ENCODE data around the gene TMTC1.
"Not testable (repeated sequence)": the region's sequence is repeated elsewhere in the genome, so short reads cannot be mapped to it uniquely, and the experiment has no call there.

Gene TMTC1

DNA sequence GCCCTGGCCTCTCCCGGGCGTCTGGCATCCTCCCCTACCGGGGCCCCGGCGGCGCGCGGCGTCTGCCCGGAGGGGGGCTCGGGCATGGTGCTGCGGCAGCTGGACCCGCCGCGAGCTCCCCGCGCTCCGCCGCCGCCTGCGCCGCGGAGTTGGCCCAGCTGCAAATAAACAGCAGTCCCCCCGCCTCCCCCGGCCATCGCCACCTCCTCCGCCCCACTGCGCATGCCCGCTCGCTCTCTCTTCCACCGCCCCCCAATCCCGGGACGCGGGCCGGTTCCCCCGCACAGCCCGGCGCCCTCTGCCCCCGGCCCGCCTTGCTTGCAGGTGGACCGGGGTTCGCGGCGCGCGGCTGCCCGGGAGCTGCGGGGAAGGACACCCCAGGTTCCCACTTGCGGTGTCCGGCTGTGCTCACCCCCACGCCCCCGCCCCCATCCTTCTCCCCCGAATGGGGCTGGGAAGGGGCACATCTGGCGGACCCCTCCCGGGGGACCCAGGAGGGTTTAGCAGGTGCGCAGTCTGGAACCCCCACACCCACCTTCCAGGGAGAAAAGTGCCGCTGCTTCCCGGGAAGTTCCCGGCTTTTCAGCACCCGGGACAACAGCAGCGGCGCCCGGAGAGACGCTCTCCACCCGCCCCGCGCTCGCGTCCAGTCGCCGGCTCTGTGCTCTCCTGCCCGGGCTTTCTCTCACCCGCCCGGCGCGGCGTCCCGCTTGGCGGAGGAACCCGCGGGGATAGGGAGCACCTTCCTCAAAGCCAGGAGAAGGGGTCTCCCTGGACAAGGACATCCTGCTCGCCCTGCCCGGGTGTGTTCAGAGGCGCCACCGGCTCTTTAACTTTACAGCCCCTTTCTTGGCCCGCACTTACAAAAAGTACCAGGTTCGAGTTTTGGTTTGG is at the start of gene TMTC1:
Gene TMTC1 (minus strand): TSS at position 170 of the 894 bp plus-strand sequence. CDS start 191 bp downstream, outside the sequence.
- DNase-seq (ENCODE audit: low spot score in 2 of 2): no peak
- in situ Hi-C loops (cut with MboI; ENCODE audit: low sequenced_read_pairs): no loop called here
- H3K9me3 ChIP-seq: no peaks in the 10 kb centered on the region
- peak within 1 kb of the TSS; percentile 28 for H3K4me3 ChIP-seq
- no peaks in the 10 kb centered on the region for H3K27me3 ChIP-seq (ENCODE audit: low read depth)
- H3K4me1 ChIP-seq: peaks cover 22% of the 10 kb centered on the region
- H3K36me3 ChIP-seq (replicated peaks): no peaks in the 10 kb centered on the region

DNA sequence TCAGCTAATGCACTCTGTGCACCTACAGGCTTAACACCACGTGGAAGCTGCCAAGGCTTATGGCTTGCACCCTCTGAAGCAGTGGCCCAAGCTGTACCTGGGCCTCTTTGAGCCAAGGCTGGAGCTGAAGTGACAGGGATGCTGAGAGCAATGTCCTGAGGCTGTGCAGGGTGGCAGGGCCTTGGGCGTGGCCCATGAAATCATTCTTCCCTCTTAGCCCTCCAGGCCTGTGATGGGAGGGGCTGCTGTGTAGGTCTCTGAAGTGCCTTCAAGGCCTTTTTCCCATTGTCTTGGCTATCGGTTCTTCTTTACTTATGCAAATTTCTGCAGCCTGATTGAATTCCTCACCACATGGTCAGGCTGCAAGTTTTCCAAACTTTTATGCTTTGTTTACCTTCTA is 47.4 kb upstream of the TMTC1 start:
- no peak overlapping the region for H3K4me3 ChIP-seq
- no peaks in the 10 kb centered on the region for H3K36me3 ChIP-seq (replicated peaks)
- DNase-seq (ENCODE audit: low spot score in 2 of 2): no peak
- in situ Hi-C loops (cut with MboI; ENCODE audit: low sequenced_read_pairs): no loop called here
- H3K9me3 ChIP-seq: no peaks in the 10 kb centered on the region; the same call in 1 of the 2 replicates
- no peaks in the 10 kb centered on the region for H3K4me1 ChIP-seq
- H3K27me3 ChIP-seq (ENCODE audit: low read depth): no peaks in the 10 kb centered on the region

DNA sequence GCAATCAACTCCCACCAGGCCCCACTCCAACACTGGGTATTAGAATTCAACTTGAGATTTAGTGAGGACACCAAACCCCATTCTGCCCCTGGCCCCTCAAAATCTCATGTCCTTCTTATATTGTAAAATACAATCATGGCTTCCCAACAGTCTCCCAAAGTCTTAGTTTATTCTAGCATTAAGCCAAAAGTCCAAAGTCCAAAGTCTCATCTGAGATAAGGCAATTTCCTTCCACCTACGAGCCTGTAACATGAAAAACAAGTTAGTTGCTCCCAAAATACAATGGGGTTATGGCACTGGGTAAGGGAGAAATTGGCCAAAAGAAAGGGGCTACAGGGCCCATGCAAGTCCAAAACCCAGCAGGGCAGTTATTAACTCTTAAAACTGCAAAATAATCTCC is 46.6 kb upstream of the TMTC1 start:
- Histone ChIP-seq H3K4me3 (no peak overlapping the region), H3K4me1 (no peaks in the 10 kb centered on the region), H3K36me3 (replicated peaks) (no peaks in the 10 kb centered on the region), H3K27me3 (ENCODE audit: low read depth) (no peaks in the 10 kb centered on the region), H3K9me3 (no peaks in the 10 kb centered on the region; the same call in 1 of the 2 replicates)
- no peak for DNase-seq (ENCODE audit: low spot score in 2 of 2)
- in situ Hi-C loops (cut with MboI; ENCODE audit: low sequenced_read_pairs): no loop called here

DNA sequence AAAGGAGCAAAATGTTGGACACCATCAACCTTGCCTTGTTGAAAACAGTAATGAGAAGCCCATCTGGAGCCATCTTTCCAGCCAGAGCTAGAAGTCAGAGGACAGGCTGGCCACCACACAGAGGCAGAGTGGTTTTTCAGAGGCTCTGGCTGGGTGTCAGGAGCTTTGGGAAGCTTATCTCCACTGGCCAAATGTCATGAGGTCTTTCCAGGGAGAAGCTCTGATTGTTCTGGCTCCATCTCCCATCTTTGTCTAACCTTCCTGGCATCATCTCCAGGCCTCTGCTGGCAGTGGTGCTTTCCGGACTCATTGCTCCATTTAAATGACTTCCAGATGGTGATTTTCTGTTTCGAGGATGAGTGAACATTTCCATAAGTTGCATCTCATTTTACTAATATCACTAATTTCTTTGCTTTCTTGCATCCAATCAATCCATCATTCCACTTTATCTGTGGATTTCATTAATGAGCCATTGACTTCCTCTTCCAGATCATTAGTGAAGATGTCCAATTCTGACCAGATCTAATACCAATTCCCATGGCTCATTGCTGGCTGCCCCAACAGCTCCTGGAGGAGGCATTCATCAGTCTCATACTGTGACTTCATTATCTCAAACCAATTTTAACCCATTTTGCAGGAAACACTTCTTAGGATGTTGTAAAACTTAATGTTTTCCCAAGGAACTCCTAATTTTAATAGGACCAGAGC is 35.3 kb upstream of the TMTC1 start:
- no peaks in the 10 kb centered on the region for H3K36me3 ChIP-seq (replicated peaks)
- no peak for DNase-seq (ENCODE audit: low spot score in 2 of 2)
- no peaks in the 10 kb centered on the region for H3K27me3 ChIP-seq (ENCODE audit: low read depth)
- H3K4me1 ChIP-seq: peaks cover 10% of the 10 kb centered on the region
- in situ Hi-C loops (cut with MboI; ENCODE audit: low sequenced_read_pairs): no loop called here
- no peaks in the 10 kb centered on the region for H3K9me3 ChIP-seq
- H3K4me3 ChIP-seq: no peak overlapping the region

- H3K4me1 ChIP-seq: peaks cover 10% of the 10 kb centered on the region
- no peak overlapping the region for H3K4me3 ChIP-seq
- H3K36me3 ChIP-seq (replicated peaks): no peaks in the 10 kb centered on the region
- DNase-seq (ENCODE audit: low spot score in 2 of 2): no peak
- no peaks in the 10 kb centered on the region for H3K9me3 ChIP-seq
- in situ Hi-C loops (cut with MboI; ENCODE audit: low sequenced_read_pairs): no loop called here
- no peaks in the 10 kb centered on the region for H3K27me3 ChIP-seq (ENCODE audit: low read depth)
Measured at GRCh38 chr12:29816874-29817725, 33.4 kb upstream of the TMTC1 start.

- in situ Hi-C loops (cut with MboI; ENCODE audit: low sequenced_read_pairs); H3K36me3 ChIP-seq (replicated peaks); DNase-seq (ENCODE audit: low spot score in 2 of 2); H3K9me3 ChIP-seq; H3K27me3 ChIP-seq (ENCODE audit: low read depth); H3K4me3 ChIP-seq; H3K4me1 ChIP-seq: not testable (repeated sequence)
Measured at GRCh38 chr12:29809616-29810361, 26.0 kb upstream of the TMTC1 start.

DNA sequence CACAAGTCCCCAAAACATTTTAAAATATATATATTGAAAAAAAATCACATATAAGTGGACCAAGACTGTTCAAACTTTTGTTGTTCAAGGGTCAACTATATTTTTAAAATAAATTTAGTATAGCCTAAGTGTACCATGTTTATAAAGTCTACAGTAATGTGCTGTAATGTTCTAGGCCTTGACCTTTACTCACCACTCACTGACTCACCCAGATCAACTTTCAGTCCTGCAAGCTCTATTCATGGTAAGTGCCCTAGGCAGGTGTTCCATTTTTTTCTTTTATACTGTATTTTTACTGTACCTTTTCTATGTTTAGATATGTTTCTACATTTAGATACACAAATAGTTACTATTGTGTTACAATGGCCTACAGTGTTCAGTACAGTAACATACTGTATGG is 23.4 kb upstream of the TMTC1 start:
- in situ Hi-C loops (cut with MboI; ENCODE audit: low sequenced_read_pairs): no loop called here
- Histone ChIP-seq H3K9me3 (peaks cover 6% of the 10 kb centered on the region; the same call in 1 of the 2 replicates), H3K4me1 (no peaks in the 10 kb centered on the region), H3K4me3 (no peak overlapping the region), H3K36me3 (replicated peaks) (no peaks in the 10 kb centered on the region), H3K27me3 (ENCODE audit: low read depth) (no peaks in the 10 kb centered on the region)
- no peak for DNase-seq (ENCODE audit: low spot score in 2 of 2)

DNA sequence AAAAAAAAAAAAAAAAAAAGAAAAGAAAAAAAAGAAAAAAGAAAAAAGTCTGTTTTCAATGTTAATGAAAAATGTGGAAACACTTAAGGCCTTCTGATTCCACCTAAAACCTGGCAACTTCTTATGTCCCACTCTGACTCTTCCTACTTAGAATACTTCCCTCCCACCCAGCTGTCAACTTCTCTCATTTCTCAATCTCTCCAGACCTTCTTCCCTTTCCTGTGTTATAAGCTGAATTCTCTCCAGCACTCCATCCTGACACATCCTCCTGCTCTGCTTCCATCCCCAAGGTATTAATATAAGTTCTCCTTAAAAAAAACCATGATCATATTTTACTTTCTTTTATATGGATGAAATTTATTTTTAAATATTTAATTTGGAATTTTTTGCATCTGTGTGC is 20.3 kb upstream of the TMTC1 start:
- in situ Hi-C loops (cut with MboI; ENCODE audit: low sequenced_read_pairs): no loop called here
- Histone ChIP-seq H3K4me3 (no peak overlapping the region), H3K27me3 (ENCODE audit: low read depth) (no peaks in the 10 kb centered on the region), H3K36me3 (replicated peaks) (no peaks in the 10 kb centered on the region), H3K9me3 (peaks cover 6% of the 10 kb centered on the region; the same call in 1 of the 2 replicates), H3K4me1 (no peaks in the 10 kb centered on the region)
- DNase-seq (ENCODE audit: low spot score in 2 of 2): no peak

DNA sequence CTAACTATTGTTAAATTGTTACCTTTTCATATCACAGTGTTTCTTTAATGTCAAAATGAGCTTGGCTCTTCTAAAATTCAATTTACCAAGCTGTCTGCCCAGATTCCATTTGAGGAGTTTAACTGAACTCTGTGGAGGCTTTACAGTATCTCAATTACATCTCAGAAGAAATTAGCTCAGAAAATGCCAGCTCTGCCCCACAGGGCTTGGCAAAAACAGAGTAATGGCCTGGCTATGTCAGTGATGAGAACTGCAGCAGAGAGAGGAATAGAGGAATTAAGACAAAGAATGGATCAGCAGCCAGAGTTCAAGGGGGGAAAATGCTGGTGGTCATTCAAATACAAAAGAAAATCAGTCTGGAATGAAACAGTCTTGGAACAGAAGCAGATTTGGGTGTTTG is 15.8 kb upstream of the TMTC1 start:
- in situ Hi-C loops (cut with MboI; ENCODE audit: low sequenced_read_pairs): no loop called here
- Histone ChIP-seq H3K27me3 (ENCODE audit: low read depth) (no peaks in the 10 kb centered on the region), H3K9me3 (peaks cover 5% of the 10 kb centered on the region; the same call in 1 of the 2 replicates), H3K36me3 (replicated peaks) (no peaks in the 10 kb centered on the region), H3K4me3 (no peak overlapping the region), H3K4me1 (peaks cover 17% of the 10 kb centered on the region)
- no peak for DNase-seq (ENCODE audit: low spot score in 2 of 2)

- no peak overlapping the region for H3K4me3 ChIP-seq
- peaks cover 17% of the 10 kb centered on the region for H3K4me1 ChIP-seq
- in situ Hi-C loops (cut with MboI; ENCODE audit: low sequenced_read_pairs): no loop called here
- peaks cover 2% of the 10 kb centered on the region for H3K9me3 ChIP-seq
- H3K36me3 ChIP-seq (replicated peaks): no peaks in the 10 kb centered on the region
- H3K27me3 ChIP-seq (ENCODE audit: low read depth): no peaks in the 10 kb centered on the region
- DNase-seq (ENCODE audit: low spot score in 2 of 2): no peak
Measured at GRCh38 chr12:29797565-29798355, 14.0 kb upstream of the TMTC1 start.

DNA sequence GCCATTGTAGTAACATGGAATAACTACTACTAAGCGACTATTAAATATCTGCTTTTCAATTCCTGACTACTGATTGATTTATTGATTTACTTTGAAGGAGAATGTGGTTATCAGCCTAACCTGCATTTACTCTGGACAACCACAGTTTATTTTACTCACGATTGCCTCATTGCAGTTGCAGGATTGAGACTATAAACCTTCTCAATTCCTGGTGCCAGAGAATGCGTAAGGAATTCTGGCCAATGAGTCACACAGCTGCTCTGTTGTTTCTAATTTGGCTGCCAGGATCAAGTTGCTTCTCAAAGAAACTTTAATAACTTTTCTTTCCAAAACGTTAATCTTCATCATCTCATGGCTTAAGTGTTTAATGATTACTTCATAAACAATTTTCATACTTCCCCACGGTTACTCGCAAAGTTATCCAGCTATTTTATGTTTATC is 13.1 kb upstream of the TMTC1 start:
- Histone ChIP-seq H3K36me3 (replicated peaks) (no peaks in the 10 kb centered on the region), H3K4me3 (no peak overlapping the region), H3K4me1 (peaks cover 17% of the 10 kb centered on the region), H3K9me3 (peaks cover 2% of the 10 kb centered on the region; the same call in 1 of the 2 replicates), H3K27me3 (ENCODE audit: low read depth) (no peaks in the 10 kb centered on the region)
- DNase-seq (ENCODE audit: low spot score in 2 of 2): no peak
- in situ Hi-C loops (cut with MboI; ENCODE audit: low sequenced_read_pairs): no loop called here

DNA sequence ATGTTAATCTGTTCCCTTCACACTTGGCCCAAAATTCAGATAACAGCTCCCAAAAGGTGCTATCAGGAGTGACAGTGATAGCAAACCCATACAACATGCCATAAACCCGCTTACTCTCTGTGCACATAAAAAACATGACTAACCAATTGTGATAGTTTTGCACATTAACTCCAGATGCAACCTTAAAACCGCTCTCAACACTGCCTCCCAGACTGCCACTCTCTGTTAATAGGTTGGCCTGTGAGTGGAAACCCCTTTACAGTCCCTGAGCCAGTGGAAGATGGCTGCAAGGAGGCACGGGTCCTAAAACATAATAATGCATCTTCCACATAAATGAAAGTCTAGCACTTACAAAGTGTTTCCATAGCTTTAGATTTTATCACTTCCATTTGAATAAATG is 12.0 kb upstream of the TMTC1 start:
- peaks cover 2% of the 10 kb centered on the region; the same call in 1 of the 2 replicates for H3K9me3 ChIP-seq
- no peak overlapping the region for H3K4me3 ChIP-seq
- H3K4me1 ChIP-seq: peaks cover 17% of the 10 kb centered on the region
- no peaks in the 10 kb centered on the region for H3K27me3 ChIP-seq (ENCODE audit: low read depth)
- H3K36me3 ChIP-seq (replicated peaks): no peaks in the 10 kb centered on the region
- DNase-seq (ENCODE audit: low spot score in 2 of 2): peak; percentile 33 to 63
- in situ Hi-C loops (cut with MboI; ENCODE audit: low sequenced_read_pairs): no loop called here

All from HAP-1 (cell line).